Endothelial cell of umbilical vein (primary cell): ENCODE data around the gene SH3BP5L. TPM values are rescaled to one million over a fixed set of nuclear protein-coding genes. Genes with fewer than 3 reads are reported as not detected.
A peak's percentile ranks its signal among the peaks of the same experiment; 100 is the strongest.

Experiments used
- BruUV-seq: library from RNA; stranded (reverse); fragments of 400-500 nt; replicated peaks from 2 replicates; lab custom pipeline; 2021; lab: Mats Ljungman, UMichigan
- CTCF ChIA-PET: fragments of 300-600, 350-600 bp; sonication (Branson Sonifier 250); formaldehyde crosslinking; loops from one replicate; lab custom pipeline; 2021; ENCODE audit warnings: antibody characterized with exemption, inconsistent platforms; lab: Charles Lee
- POLR2A ChIA-PET: fragments of 300-600, 350-600 bp; sonication (Branson Sonifier 250); formaldehyde crosslinking; loops from one replicate; lab custom pipeline; 2021; ENCODE audit warnings: antibody characterized with exemption, inconsistent platforms; lab: Charles Lee
- DNase-seq: peaks from one replicate; pipeline ENCODE4 v3.0.0-alpha.2; 2011; ENCODE audit warnings: low read depth, low spot score
- FAIRE-seq: peaks from 2 replicates; lab custom pipeline; 2011; peaks lifted over from hg19 to GRCh38; lab: Jason Lieb, UNC
- H2AFZ ChIP-seq: 2 replicates; pipeline ENCODE4 v1.6.0; 2012; ENCODE audit warnings: low read depth, low read length, control low read depth, inconsistent platforms
- H3K27ac ChIP-seq: 2 replicates; pipeline ENCODE4 v1.5.1; 2011; ENCODE audit warnings: low read depth, mild to moderate bottlenecking, control low read depth, low read length, moderate library complexity; ENCODE audit not compliant: insufficient read depth
- H3K27me3 ChIP-seq, 2 experiments: 2 replicates each; pipeline versions ENCODE4 v1.6.0 to v1.6.1; 2011; ENCODE audit warnings: low read length in 2 of 2, mixed read lengths in 1 of 2; ENCODE audit not compliant: control insufficient read depth in 2 of 2, insufficient read depth in 2 of 2
- H3K36me3 ChIP-seq, 2 experiments: 2 replicates in 1 of 2; 3 replicates in 1 of 2; pipeline ENCODE4 v1.5.1; 2011; ENCODE audit warnings: low read length in 2 of 2, mild to moderate bottlenecking in 1 of 2, moderate library complexity in 1 of 2; ENCODE audit not compliant: control insufficient read depth in 2 of 2, insufficient read depth in 2 of 2; ENCODE audit errors: extremely low read depth in 1 of 2
- H3K4me1 ChIP-seq: 3 replicates; pipeline ENCODE4 v1.5.1; 2011; ENCODE audit warnings: mild to moderate bottlenecking, low read length; ENCODE audit not compliant: control insufficient read depth, insufficient read depth; ENCODE audit errors: extremely low read depth
- H3K4me2 ChIP-seq: 2 replicates; pipeline ENCODE4 v1.6.1; 2011; ENCODE audit warnings: low read length, control low read depth, mixed read lengths; ENCODE audit not compliant: insufficient read depth
- H3K4me3 ChIP-seq, 3 experiments: fragments of 200-600 bp in 1 of 3; sonication (generic), shearing (Covaris generic) in 1 of 3; replicated peaks in 1 of 3; 2 replicates each; pipeline ENCODE4 v1.5.1; 2011 to 2016; ENCODE audit warnings: control low read depth in 3 of 3, low read length in 3 of 3, mild to moderate bottlenecking in 2 of 3, inconsistent platforms in 1 of 3, low read depth in 1 of 3, moderate library complexity in 1 of 3; ENCODE audit not compliant: insufficient read depth in 1 of 3
- H3K79me2 ChIP-seq: 2 replicates; pipeline ENCODE4 v1.6.0; 2012; ENCODE audit warnings: low read length, inconsistent platforms; ENCODE audit not compliant: control insufficient read depth, insufficient read depth
- H3K9ac ChIP-seq: replicated peaks from 2 replicates; pipeline ENCODE3; 2011; ENCODE audit warnings: low read length, control low read depth; ENCODE audit not compliant: insufficient read depth; ENCODE audit errors: extremely low read depth
- H3K9me1 ChIP-seq: replicated peaks from 3 replicates; pipeline ENCODE4 v1.6.0; 2011; ENCODE audit warnings: mild to moderate bottlenecking, low read length; ENCODE audit not compliant: control insufficient read depth, insufficient read depth; ENCODE audit errors: extremely low read depth
- H3K9me3 ChIP-seq: replicated peaks from 2 replicates; pipeline ENCODE4 v1.5.1; 2012; ENCODE audit warnings: low read length, inconsistent platforms; ENCODE audit not compliant: control insufficient read depth, insufficient read depth
- H4K20me1 ChIP-seq: replicated peaks from 2 replicates; pipeline ENCODE3; 2011; ENCODE audit warnings: mild to moderate bottlenecking, low read length; ENCODE audit not compliant: control insufficient read depth, insufficient read depth; ENCODE audit errors: extremely low read depth
- FOS ChIP-seq: IDR thresholded peaks from 2 replicates; pipeline ENCODE4 v1.6.1; 2011; ENCODE audit warnings: mild to moderate bottlenecking, low read length, moderate library complexity, borderline replicate concordance; ENCODE audit not compliant: insufficient read depth
- GATA2 ChIP-seq: IDR thresholded peaks from 2 replicates; pipeline ENCODE4 v1.7.0; 2011; ENCODE audit warnings: low read depth, mild to moderate bottlenecking, moderate library complexity, mixed read lengths, low read length; ENCODE audit not compliant: insufficient read length, insufficient read depth
- JUN ChIP-seq: IDR thresholded peaks from 2 replicates; pipeline ENCODE4 v1.6.1; 2011; ENCODE audit warnings: borderline replicate concordance, low read depth; ENCODE audit not compliant: insufficient read length, insufficient read depth
- MYC ChIP-seq: IDR thresholded peaks from one replicate; pipeline ENCODE4 v1.6.1; 2011; ENCODE audit warnings: mild to moderate bottlenecking, low read depth, low read length
- POLR2A ChIP-seq: IDR thresholded peaks from 2 replicates; pipeline ENCODE4 v1.6.1; 2012; ENCODE audit warnings: low read depth, mild to moderate bottlenecking, control low read depth, low read length
- POLR2AphosphoS5 ChIP-seq: IDR thresholded peaks from 2 replicates; pipeline ENCODE4 v1.6.1; 2012; ENCODE audit warnings: low read depth, mild to moderate bottlenecking, control low read depth, low read length, moderate library complexity; ENCODE audit not compliant: insufficient read depth
- dilution Hi-C: fragments of 300-500 bp; cut with MboI; formaldehyde crosslinking; loops from one replicate; pipeline ENCODE4 v1.15.0; 2019; ENCODE audit warnings: low sequenced_read_pairs; ENCODE audit not compliant: extremely low pct_ligation_motif_present
- intact Hi-C: fragments of 100-400 bp; cut with micrococcal nuclease; formaldehyde crosslinking; loops from one replicate; pipeline ENCODE4 v1.10.0; 2022
- polyA plus RNA-seq, 4 experiments: library from polyadenylated mRNA; depleted of rRNA in 3 of 4; stranded (reverse) in 3 of 4; unstranded in 1 of 4; fragments of >200 nt; gene quantifications; 2 replicates each; pipeline versions ENCODE4 v1.2.1 to v1.2.3, GENCODE V29; 2011 to 2012; ENCODE audit warnings: missing spikeins in 1 of 4
- total RNA-seq: library from RNA; stranded (reverse); gene quantifications from 2 replicates; pipeline ENCODE4 v1.2.3, GENCODE V29; 2021
- TF ChIP-seq, protein P1 (sequence below), 2 donors: IDR thresholded peaks; 1 replicate in 1 of 2; 2 replicates in 1 of 2; pipeline ENCODE4 v1.5.1; 2011; ENCODE audit warnings: low read length in 2 of 2, mild to moderate bottlenecking in 2 of 2, moderate library complexity in 2 of 2, control low read depth in 1 of 2, inconsistent platforms in 1 of 2, low read depth in 1 of 2; ENCODE audit not compliant: insufficient read depth in 1 of 2; ENCODE audit errors: extremely low read depth in 1 of 2
- TF ChIP-seq, protein P2 (sequence below): IDR thresholded peaks from 2 replicates; pipeline ENCODE4 v1.6.1; 2011; ENCODE audit not compliant: insufficient read depth, insufficient read length

SH3BP5L gene
- total and polyA plus RNA-seq, 2 donors (not counting 3 experiments of a cell fraction or from before 2014, with no cell fraction given): 24.7 TPM

DNA sequence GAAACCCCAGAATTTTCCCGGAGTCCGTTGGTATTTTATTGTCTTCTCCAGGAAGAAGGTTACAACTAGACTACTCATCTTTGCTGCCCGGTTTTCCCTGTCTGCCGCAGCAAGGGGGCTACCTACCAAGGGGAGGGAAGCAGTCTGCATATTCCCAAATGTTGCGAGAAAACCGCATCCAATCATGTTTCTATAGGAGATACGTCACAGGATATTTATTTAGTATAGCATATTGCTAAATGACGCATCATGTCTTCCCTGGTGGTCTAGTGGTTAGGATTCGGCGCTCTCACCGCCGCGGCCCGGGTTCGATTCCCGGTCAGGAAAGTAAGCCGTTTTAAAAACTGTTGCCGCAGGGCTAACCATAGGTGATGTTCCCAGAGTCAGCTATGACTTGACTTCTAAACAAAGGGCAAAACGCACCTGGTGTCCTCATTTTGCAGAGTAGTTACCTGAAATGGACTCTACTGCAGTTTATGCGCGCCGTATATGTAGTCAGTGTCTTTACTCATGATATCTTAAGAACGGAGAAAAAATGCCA is 48.3 kb upstream of the SH3BP5L start:
- Histone ChIP-seq H3K9me3 (no peaks in the 10 kb centered on the region), H3K4me2 (peak overlapping the region; percentile 60), H4K20me1 (no peaks in the 10 kb centered on the region), H3K27ac (peak overlapping the region; percentile 38), H3K9ac (no peak overlapping the region), H3K9me1 (no peaks in the 10 kb centered on the region), H3K79me2 (no peaks in the 10 kb centered on the region), H3K4me1 (no peaks in the 10 kb centered on the region), H2AFZ (no peak overlapping the region), H3K36me3 (no peaks in the 10 kb centered on the region), H3K4me3 (peak overlapping the region; percentile 49 to 72 (median 62)), H3K27me3 (peaks cover 0 to 3% of the 10 kb centered on the region in 2 experiments)
- ChIA-PET POLR2A (interaction anchor here (0.9 to 2.4 kb wide), 2 partner anchors 15 to 36 kb away, joined by 3 to 9 read pairs; partner anchors contain the start of genes ZNF672 and ZNF692), CTCF (interaction anchor here (0.7 to 2.7 kb wide), 3 partner anchors 9 to 15 kb away, joined by 3 to 16 read pairs (median 7); partner anchors contain the start of gene ZNF692)
- intact Hi-C loops (loop anchor here (1.0 kb wide), 5 partner anchors 11 to 48 kb away; partner anchors contain the start of genes PGBD2, ZNF672 and ZNF692), dilution Hi-C loops (no loop called here)
- TF ChIP-seq POLR2A: no peak
- TF ChIP-seq FOS: no peak
- no peak for TF ChIP-seq POLR2AphosphoS5
- TF ChIP-seq, protein P1, sequence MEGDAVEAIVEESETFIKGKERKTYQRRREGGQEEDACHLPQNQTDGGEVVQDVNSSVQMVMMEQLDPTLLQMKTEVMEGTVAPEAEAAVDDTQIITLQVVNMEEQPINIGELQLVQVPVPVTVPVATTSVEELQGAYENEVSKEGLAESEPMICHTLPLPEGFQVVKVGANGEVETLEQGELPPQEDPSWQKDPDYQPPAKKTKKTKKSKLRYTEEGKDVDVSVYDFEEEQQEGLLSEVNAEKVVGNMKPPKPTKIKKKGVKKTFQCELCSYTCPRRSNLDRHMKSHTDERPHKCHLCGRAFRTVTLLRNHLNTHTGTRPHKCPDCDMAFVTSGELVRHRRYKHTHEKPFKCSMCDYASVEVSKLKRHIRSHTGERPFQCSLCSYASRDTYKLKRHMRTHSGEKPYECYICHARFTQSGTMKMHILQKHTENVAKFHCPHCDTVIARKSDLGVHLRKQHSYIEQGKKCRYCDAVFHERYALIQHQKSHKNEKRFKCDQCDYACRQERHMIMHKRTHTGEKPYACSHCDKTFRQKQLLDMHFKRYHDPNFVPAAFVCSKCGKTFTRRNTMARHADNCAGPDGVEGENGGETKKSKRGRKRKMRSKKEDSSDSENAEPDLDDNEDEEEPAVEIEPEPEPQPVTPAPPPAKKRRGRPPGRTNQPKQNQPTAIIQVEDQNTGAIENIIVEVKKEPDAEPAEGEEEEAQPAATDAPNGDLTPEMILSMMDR (IDR thresholded peaks at IDR 0.05; ENCODE audit: extremely low read depth in 1 of 2, insufficient read depth in 1 of 2, low read depth in 1 of 2, low read length in 2 of 2): no peak
- TF ChIP-seq, protein P2, sequence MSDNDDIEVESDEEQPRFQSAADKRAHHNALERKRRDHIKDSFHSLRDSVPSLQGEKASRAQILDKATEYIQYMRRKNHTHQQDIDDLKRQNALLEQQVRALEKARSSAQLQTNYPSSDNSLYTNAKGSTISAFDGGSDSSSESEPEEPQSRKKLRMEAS: no peak
- no peak for TF ChIP-seq GATA2
- TF ChIP-seq MYC: no peak
- peak; percentile 72 for TF ChIP-seq JUN
- no TSS peak for BruUV-seq
- DNase-seq (peak; percentile 93), FAIRE-seq (no peak)
